ENCODE data around the gene ODC1.
"Not testable (repeated sequence)": the region's sequence is repeated elsewhere in the genome, so short reads cannot be mapped to it uniquely, and the experiment has no call there.

Gene ODC1

GRCh38 chr2:10447895-10448575 lies at the start of gene ODC1:
Gene ODC1, minus strand, starts transcription at chr2:10448327. Its CDS starts 3,295 bp downstream, at chr2:10445032.
- peak; percentile 93 for DNase-seq (ENCODE audit: low read depth)

- DNase-seq (ENCODE audit: low read depth), result peak; percentile 40
These were observed 49.7 kb upstream of the ODC1 start for GRCh38 chr2:10497797-10498251.

- no peak for DNase-seq (ENCODE audit: low read depth)
These were observed 47.8 kb upstream of the ODC1 start for GRCh38 chr2:10495988-10496313.

GRCh38 chr2:10495311-10495987 lies 47.3 kb upstream of the ODC1 start:
- no peak for DNase-seq (ENCODE audit: low read depth)

GRCh38 chr2:10494351-10495066 lies 46.4 kb upstream of the ODC1 start:
- DNase-seq (ENCODE audit: low read depth), result no peak

- DNase-seq (ENCODE audit: low read depth), result peak; percentile 5
These were observed 45.6 kb upstream of the ODC1 start for GRCh38 chr2:10493634-10494281.

- no peak for DNase-seq (ENCODE audit: low read depth)
These were observed 45.0 kb upstream of the ODC1 start for GRCh38 chr2:10493075-10493633.

- no peak for DNase-seq (ENCODE audit: low read depth)
These were observed 42.7 kb upstream of the ODC1 start for GRCh38 chr2:10490806-10491291.

GRCh38 chr2:10489842-10490555 lies 41.9 kb upstream of the ODC1 start:
- no peak for DNase-seq (ENCODE audit: low read depth)

GRCh38 chr2:10488142-10488541 lies 40.0 kb upstream of the ODC1 start:
- not testable (repeated sequence) for DNase-seq (ENCODE audit: low read depth)

- not testable (repeated sequence) for DNase-seq (ENCODE audit: low read depth)
These were observed 39.6 kb upstream of the ODC1 start for GRCh38 chr2:10487741-10488104.

- DNase-seq (ENCODE audit: low read depth), result no peak
These were observed 39.1 kb upstream of the ODC1 start for GRCh38 chr2:10487081-10487740.

- DNase-seq (ENCODE audit: low read depth), result no peak
These were observed 38.5 kb upstream of the ODC1 start for GRCh38 chr2:10486601-10487079.

GRCh38 chr2:10486091-10486490 lies 38.0 kb upstream of the ODC1 start:
- DNase-seq (ENCODE audit: low read depth), result no peak

GRCh38 chr2:10482913-10483312 lies 34.8 kb upstream of the ODC1 start:
- DNase-seq (ENCODE audit: low read depth), result no peak

- DNase-seq (ENCODE audit: low read depth), result no peak
These were observed 34.3 kb upstream of the ODC1 start for GRCh38 chr2:10482460-10482859.

GRCh38 chr2:10481666-10482157 lies 33.6 kb upstream of the ODC1 start:
- DNase-seq (ENCODE audit: low read depth), result no peak

- no peak for DNase-seq (ENCODE audit: low read depth)
These were observed 33.0 kb upstream of the ODC1 start for GRCh38 chr2:10481055-10481665.

GRCh38 chr2:10480359-10480949 lies 32.3 kb upstream of the ODC1 start:
- no peak for DNase-seq (ENCODE audit: low read depth)

GRCh38 chr2:10478916-10479315 lies 30.8 kb upstream of the ODC1 start:
- no peak for DNase-seq (ENCODE audit: low read depth)

All from fibroblast of gingiva (primary cell).